Measurements from ENCODE around the gene PHACTR4. TPM values are rescaled to one million over a fixed set of nuclear protein-coding genes. Genes with fewer than 3 reads are reported as not detected.

Gene PHACTR4
- total and polyA plus RNA-seq, 2 of the 13 experiments (the other 11 are each of a cell fraction or from before 2014, with no cell fraction given), result 13.9 to 17.1 TPM

GRCh38 chr1:28505406-28506187 is 136.1 kb downstream of the PHACTR4 start, which contains the start of gene RCC1 (continued):
- TF ChIP-seq PRPF4 (IDR thresholded peaks at IDR 0.05; ENCODE audit: low read depth, low read length, poor library complexity, severe bottlenecking) (no peak), ZNF20 (CRISPR knock-in tag; IDR thresholded peaks at IDR 0.05) (no peak), TCF7 (IDR thresholded peaks at IDR 0.05; ENCODE audit: low read depth) (no peak), ZSCAN22 (CRISPR knock-in tag; IDR thresholded peaks at IDR 0.05) (no peak), RFX3 (CRISPR knock-in tag; IDR thresholded peaks at IDR 0.05) (no peak), ZSCAN25 (CRISPR knock-in tag; IDR thresholded peaks at IDR 0.05) (peak; percentile 42; the same call in 1 of the 2 replicates), ZNF891 (CRISPR knock-in tag; IDR thresholded peaks at IDR 0.05) (peak; percentile 89), ZNF331 (CRISPR knock-in tag; IDR thresholded peaks at IDR 0.05) (peak; percentile 76), KLF13 (CRISPR knock-in tag; IDR thresholded peaks at IDR 0.05) (no peak), NFE2L1 (CRISPR knock-in tag; IDR thresholded peaks at IDR 0.05; ENCODE audit: borderline replicate concordance) (no peak), DZIP1 (CRISPR knock-in tag; IDR thresholded peaks at IDR 0.05) (no peak), ADNP (CRISPR knock-in tag; IDR thresholded peaks at IDR 0.05) (0 out of 2 replicates have a peak, but pooled peaks have one; percentile 54), ISX (CRISPR knock-in tag; conservative IDR thresholded peaks at IDR 0.05) (no peak), SIN3A (IDR thresholded peaks at IDR 0.05; ENCODE audit: borderline replicate concordance, low read depth, low read length) (0 out of 2 replicates have a peak, but pooled peaks have one; percentile 4), GTF2F1 (IDR thresholded peaks at IDR 0.05; ENCODE audit: low read length) (peak; percentile 98), ZNF83 (CRISPR knock-in tag; IDR thresholded peaks at IDR 0.05; ENCODE audit: borderline replicate concordance) (no peak), ZNF460 (CRISPR knock-in tag; IDR thresholded peaks at IDR 0.05; ENCODE audit: borderline replicate concordance) (no peak), ZBTB7A (CRISPR knock-in tag; IDR thresholded peaks at IDR 0.05) (no peak), SRSF4 (IDR thresholded peaks at IDR 0.05; ENCODE audit: low read depth, low read length, poor library complexity, severe bottlenecking) (no peak), ZNF790 (CRISPR knock-in tag; IDR thresholded peaks at IDR 0.05; ENCODE audit: borderline replicate concordance) (0 out of 2 replicates have a peak, but pooled peaks have one; percentile 8), CREB1 (IDR thresholded peaks at IDR 0.05) (no peak), CREB1 (CRISPR knock-in tag; IDR thresholded peaks at IDR 0.05) (peak; percentile 84), HMG20A (CRISPR knock-in tag; IDR thresholded peaks at IDR 0.05; ENCODE audit: borderline replicate concordance) (no peak), TFDP2 (CRISPR knock-in tag; IDR thresholded peaks at IDR 0.05) (peak; percentile 9), TAF1 (CRISPR knock-in tag; IDR thresholded peaks at IDR 0.05) (peak; percentile 96), ZNF776 (CRISPR knock-in tag; IDR thresholded peaks at IDR 0.05) (no peak)
- TF ChIP-seq, protein P1, sequence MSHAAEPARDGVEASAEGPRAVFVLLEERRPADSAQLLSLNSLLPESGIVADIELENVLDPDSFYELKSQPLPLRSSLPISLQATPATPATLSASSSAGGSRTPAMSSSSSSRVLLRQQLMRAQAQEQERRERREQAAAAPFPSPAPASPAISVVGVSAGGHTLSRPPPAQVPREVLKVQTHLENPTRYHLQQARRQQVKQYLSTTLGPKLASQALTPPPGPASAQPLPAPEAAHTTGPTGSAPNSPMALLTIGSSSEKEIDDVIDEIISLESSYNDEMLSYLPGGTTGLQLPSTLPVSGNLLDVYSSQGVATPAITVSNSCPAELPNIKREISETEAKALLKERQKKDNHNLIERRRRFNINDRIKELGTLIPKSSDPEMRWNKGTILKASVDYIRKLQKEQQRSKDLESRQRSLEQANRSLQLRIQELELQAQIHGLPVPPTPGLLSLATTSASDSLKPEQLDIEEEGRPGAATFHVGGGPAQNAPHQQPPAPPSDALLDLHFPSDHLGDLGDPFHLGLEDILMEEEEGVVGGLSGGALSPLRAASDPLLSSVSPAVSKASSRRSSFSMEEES (CRISPR knock-in tag; IDR thresholded peaks at IDR 0.05), result peak; percentile 58; the same call in 1 of the 2 replicates
